ENCODE results near the gene HOXD10. TPM values are rescaled to one million over a fixed set of nuclear protein-coding genes. Genes with fewer than 3 reads are reported as not detected.

Gene HOXD10
- total RNA-seq, 1 experiment from 2014 or later: 4.8 TPM

- H3K36me3 ChIP-seq: no peaks in the 10 kb centered on the region
- no peaks in the 10 kb centered on the region for H3K27me3 ChIP-seq
- DNase-seq: no peak
- H3K4me3 ChIP-seq: no peak overlapping the region
- no peaks in the 10 kb centered on the region for H3K9me3 ChIP-seq
Measured at GRCh38 chr2:176146645-176147044, 30.1 kb downstream of the HOXD10 start.

- Histone ChIP-seq H3K36me3 (no peaks in the 10 kb centered on the region), H3K4me3 (no peak overlapping the region), H3K27me3 (no peaks in the 10 kb centered on the region), H3K9me3 (no peaks in the 10 kb centered on the region)
- no peak for DNase-seq
Measured at GRCh38 chr2:176147210-176147799, 30.7 kb downstream of the HOXD10 start.

- no peak for DNase-seq
- Histone ChIP-seq H3K27me3 (no peaks in the 10 kb centered on the region), H3K36me3 (no peaks in the 10 kb centered on the region)
Measured at GRCh38 chr2:176147800-176148496, 31.4 kb downstream of the HOXD10 start.

GRCh38 chr2:176148751-176149421, 32.3 kb downstream of the HOXD10 start:
- Histone ChIP-seq H3K36me3 (no peaks in the 10 kb centered on the region), H3K27me3 (no peaks in the 10 kb centered on the region), H3K4me3 (no peak overlapping the region), H3K9me3 (no peaks in the 10 kb centered on the region)
- DNase-seq: no peak

More at GRCh38 chr2:176147800-176148496, 31.4 kb downstream of the HOXD10 start:
- no peak overlapping the region for H3K4me3 ChIP-seq
- no peaks in the 10 kb centered on the region for H3K9me3 ChIP-seq

- Histone ChIP-seq H3K4me3 (no peak overlapping the region), H3K36me3 (no peaks in the 10 kb centered on the region), H3K27me3 (no peaks in the 10 kb centered on the region), H3K9me3 (no peaks in the 10 kb centered on the region)
- no peak for DNase-seq
Measured at GRCh38 chr2:176149481-176149938, 32.9 kb downstream of the HOXD10 start.

- no peaks in the 10 kb centered on the region for H3K36me3 ChIP-seq
Measured at GRCh38 chr2:176149939-176150583, 33.5 kb downstream of the HOXD10 start.

GRCh38 chr2:176150584-176151441, 34.2 kb downstream of the HOXD10 start:
- no peak for DNase-seq
- Histone ChIP-seq H3K36me3 (no peaks in the 10 kb centered on the region), H3K9me3 (no peaks in the 10 kb centered on the region; the same call in 1 of the 2 replicates), H3K27me3 (no peaks in the 10 kb centered on the region), H3K4me3 (no peak overlapping the region)

More at GRCh38 chr2:176149939-176150583, 33.5 kb downstream of the HOXD10 start:
- Histone ChIP-seq H3K4me3 (no peak overlapping the region), H3K9me3 (no peaks in the 10 kb centered on the region; the same call in 1 of the 2 replicates), H3K27me3 (no peaks in the 10 kb centered on the region)
- DNase-seq: no peak

- Histone ChIP-seq H3K36me3 (no peaks in the 10 kb centered on the region), H3K4me3 (no peak within 1 kb of the TSS), H3K9me3 (no peaks in the 10 kb centered on the region; the same call in 1 of the 2 replicates), H3K27me3 (no peaks in the 10 kb centered on the region)
- no peak for DNase-seq
Measured at GRCh38 chr2:176151442-176152287, 35.1 kb downstream of the HOXD10 start, which contains the start of gene HOXD4. Gene HOXD4 (plus strand): TSS chr2:176151550. CDS start chr2:176151634, 84 bp downstream.

GRCh38 chr2:176152350-176153181, 36.0 kb downstream of the HOXD10 start:
- no peak overlapping the region for H3K4me3 ChIP-seq
- H3K36me3 ChIP-seq: no peaks in the 10 kb centered on the region
- no peaks in the 10 kb centered on the region; the same call in 1 of the 2 replicates for H3K9me3 ChIP-seq
- no peaks in the 10 kb centered on the region for H3K27me3 ChIP-seq
- no peak for DNase-seq

- H3K4me3 ChIP-seq: no peak overlapping the region
- no peaks in the 10 kb centered on the region for H3K36me3 ChIP-seq
- no peaks in the 10 kb centered on the region for H3K27me3 ChIP-seq
- no peak for DNase-seq
- H3K9me3 ChIP-seq: no peaks in the 10 kb centered on the region; the same call in 1 of the 2 replicates
Measured at GRCh38 chr2:176154576-176155252, 38.1 kb downstream of the HOXD10 start.

- DNase-seq: no peak
- H3K27me3 ChIP-seq: no peaks in the 10 kb centered on the region
- H3K9me3 ChIP-seq: no peaks in the 10 kb centered on the region; the same call in 1 of the 2 replicates
- no peaks in the 10 kb centered on the region for H3K36me3 ChIP-seq
- H3K4me3 ChIP-seq: no peak overlapping the region
Measured at GRCh38 chr2:176155356-176156044, 38.9 kb downstream of the HOXD10 start.

GRCh38 chr2:176156301-176156806, 39.8 kb downstream of the HOXD10 start:
- Histone ChIP-seq H3K27me3 (no peaks in the 10 kb centered on the region), H3K36me3 (no peaks in the 10 kb centered on the region), H3K9me3 (no peaks in the 10 kb centered on the region; the same call in 1 of the 2 replicates), H3K4me3 (no peak overlapping the region)
- DNase-seq: no peak

- no peak for DNase-seq
- Histone ChIP-seq H3K36me3 (no peaks in the 10 kb centered on the region), H3K9me3 (no peaks in the 10 kb centered on the region; the same call in 1 of the 2 replicates), H3K27me3 (no peaks in the 10 kb centered on the region), H3K4me3 (no peak within 1 kb of the TSS)
Measured at GRCh38 chr2:176156807-176157498, 40.4 kb downstream of the HOXD10 start, which contains the start of gene HOXD3. Gene HOXD3 (plus strand): TSS chr2:176157307. CDS start chr2:176169115, 11,808 bp downstream.
